SU-DHL-6 (cell line): Measurements from ENCODE around the gene SLC38A10.

Experiments
- H2AFZ ChIP-seq: fragments of 200-600 bp; sonication (generic); 2 replicates; pipeline ENCODE4 v1.6.1; 2014; ENCODE audit warnings: low read depth, mild to moderate bottlenecking, moderate library complexity, mixed read lengths, antibody characterized with exemption, low read length; ENCODE audit not compliant: severe bottlenecking
- H3F3A ChIP-seq: fragments of 200-600 bp; shearing (Covaris generic); 2 replicates; pipeline ENCODE4 v1.6.0; 2016; ENCODE audit warnings: antibody characterized with exemption, mild to moderate bottlenecking; ENCODE audit not compliant: insufficient read depth
- H3K27ac ChIP-seq: fragments of 200-600 bp; sonication (generic); 2 replicates; pipeline ENCODE4 v1.5.1; 2016; ENCODE audit warnings: low read depth, mild to moderate bottlenecking, low read length, moderate library complexity, mixed read lengths
- H3K27me3 ChIP-seq: fragments of 200-600 bp; sonication (generic), shearing (Covaris generic); 2 replicates; pipeline ENCODE4 v1.6.0; 2014; ENCODE audit warnings: mild to moderate bottlenecking, low read length
- H3K36me3 ChIP-seq: fragments of 200-600 bp; sonication (generic); 2 replicates; pipeline ENCODE4 v1.6.1; 2014; ENCODE audit warnings: mild to moderate bottlenecking, low read length, mixed read lengths
- H3K4me2 ChIP-seq: fragments of 300-600, 200-600 bp; shearing (Covaris generic), sonication (generic); 2 replicates; pipeline ENCODE4 v1.6.0; 2014; ENCODE audit warnings: low read length, low read depth, mild to moderate bottlenecking; ENCODE audit not compliant: poor library complexity, severe bottlenecking
- H3K4me3 ChIP-seq: fragments of 200-600 bp; sonication (generic); 2 replicates; pipeline ENCODE4 v1.5.1; 2014; ENCODE audit warnings: antibody characterized with exemption, low read length, mild to moderate bottlenecking, mixed read lengths; ENCODE audit not compliant: insufficient read depth, poor library complexity, severe bottlenecking
- H3K79me2 ChIP-seq: fragments of 200-600 bp; sonication (generic); 2 replicates; pipeline ENCODE4 v1.6.1; 2014; ENCODE audit warnings: mild to moderate bottlenecking, low read length, moderate library complexity; ENCODE audit not compliant: insufficient read depth
- H3K9ac ChIP-seq: fragments of 200-600 bp; sonication (generic); 2 replicates; pipeline ENCODE4 v1.7.0; 2014; ENCODE audit warnings: mild to moderate bottlenecking, low read length
- H3K9me2 ChIP-seq: fragments of 200-600 bp; sonication (generic); replicated peaks from 2 replicates; pipeline ENCODE4 v1.6.1; 2014; ENCODE audit warnings: low read length; ENCODE audit not compliant: insufficient read depth
- H3K9me3 ChIP-seq: fragments of 200-600 bp; sonication (generic); 2 replicates; pipeline ENCODE4 v1.6.1; 2014; ENCODE audit warnings: low read length, mixed read lengths; ENCODE audit not compliant: insufficient read depth
- H4K20me1 ChIP-seq: fragments of 200-600 bp; sonication (generic); 2 replicates; pipeline ENCODE4 v1.6.1; 2014; ENCODE audit warnings: low read depth, mild to moderate bottlenecking, antibody characterized with exemption, low read length, moderate library complexity, mixed read lengths
- CTCF ChIP-seq: fragments of 200-600 bp; sonication (generic); IDR thresholded peaks from one replicate; pipeline ENCODE4 v1.5.1; 2017; ENCODE audit warnings: antibody characterized with exemption, mild to moderate bottlenecking, low read length, moderate library complexity; ENCODE audit not compliant: insufficient read depth, poor library complexity, severe bottlenecking
- EZH2phosphoT487 ChIP-seq: fragments of 200-600 bp; sonication (generic), shearing (Covaris generic); conservative IDR thresholded peaks from 2 replicates; pipeline ENCODE4 v1.6.1; 2018; ENCODE audit warnings: mild to moderate bottlenecking, antibody characterized with exemption, low read length, moderate library complexity, mixed read lengths

Gene SLC38A10

GRCh38 chr17:81247339-81247990 lies 47.6 kb downstream of the SLC38A10 start:
- Histone ChIP-seq H3K36me3 (no peaks in the 10 kb centered on the region), H4K20me1 (no peaks in the 10 kb centered on the region)

DNA sequence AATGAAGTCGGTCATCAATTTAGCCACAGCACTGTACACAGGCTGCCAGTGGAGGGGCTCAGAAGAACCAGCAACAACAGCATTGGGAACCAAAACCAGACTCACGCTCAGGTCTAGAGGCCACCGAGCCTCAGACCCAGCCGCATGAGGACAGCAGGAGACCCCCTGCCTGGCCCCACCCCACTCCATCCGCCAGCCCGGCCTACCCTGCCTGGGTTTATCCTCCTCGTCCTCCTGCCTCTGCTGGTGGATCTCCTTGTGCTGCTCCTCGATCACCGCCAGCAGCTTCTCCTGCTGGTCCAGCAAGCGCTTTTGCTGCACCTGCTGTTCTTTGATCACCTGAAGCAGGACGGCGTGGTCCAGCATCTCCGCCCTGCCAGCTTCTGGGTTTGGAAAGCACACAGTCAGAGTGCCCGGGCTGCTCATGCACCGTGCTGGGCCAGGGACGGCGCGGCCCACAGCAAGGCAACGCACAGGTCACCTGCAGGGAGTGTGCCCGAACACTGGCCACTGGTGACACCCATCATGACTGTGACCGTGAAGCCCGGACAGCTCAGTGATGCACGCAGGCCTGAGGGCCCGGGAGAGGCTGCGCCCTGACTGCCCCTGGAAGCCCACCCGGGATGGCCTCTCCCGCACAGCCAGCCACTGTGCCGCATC lies 48.3 kb downstream of the SLC38A10 start:
- H3K9me3 ChIP-seq = no peaks in the 10 kb centered on the region
- H3K79me2 ChIP-seq = no peaks in the 10 kb centered on the region
- no peak overlapping the region for H2AFZ ChIP-seq
- H3K27ac ChIP-seq = no peak overlapping the region
- H3K4me2 ChIP-seq = no peak overlapping the region
- H3K9me2 ChIP-seq = no peaks in the 10 kb centered on the region
- no peaks in the 10 kb centered on the region for H3K27me3 ChIP-seq
- H3F3A ChIP-seq = no peaks in the 10 kb centered on the region
- no peak overlapping the region for H3K9ac ChIP-seq
- H3K36me3 ChIP-seq = no peaks in the 10 kb centered on the region
- H3K4me3 ChIP-seq = no peak overlapping the region
- H4K20me1 ChIP-seq = no peaks in the 10 kb centered on the region
- no peak for TF ChIP-seq CTCF
- TF ChIP-seq EZH2phosphoT487 = no peak

More at GRCh38 chr17:81247339-81247990, 47.6 kb downstream of the SLC38A10 start:
- Histone ChIP-seq H3K4me3 (no peak overlapping the region), H3K79me2 (no peaks in the 10 kb centered on the region), H3K9me3 (no peaks in the 10 kb centered on the region), H3K27ac (no peak overlapping the region), H2AFZ (no peak overlapping the region), H3K9me2 (no peaks in the 10 kb centered on the region), H3K4me2 (no peak overlapping the region), H3K9ac (no peak overlapping the region), H3K27me3 (no peaks in the 10 kb centered on the region), H3F3A (no peaks in the 10 kb centered on the region)
- no peak for TF ChIP-seq EZH2phosphoT487
- no peak for TF ChIP-seq CTCF

GRCh38 chr17:81246343-81246670 lies 48.8 kb downstream of the SLC38A10 start:
- no peak for TF ChIP-seq CTCF
- no peak for TF ChIP-seq EZH2phosphoT487
- H4K20me1 ChIP-seq = no peaks in the 10 kb centered on the region
- no peaks in the 10 kb centered on the region for H3K36me3 ChIP-seq
- H3K4me3 ChIP-seq = no peak overlapping the region
- H3K9me2 ChIP-seq = no peaks in the 10 kb centered on the region
- 0 out of 2 replicates have a peak, but pooled peaks cover under 1% of the 10 kb centered on the region for H3F3A ChIP-seq
- no peaks in the 10 kb centered on the region for H3K9me3 ChIP-seq
- H3K9ac ChIP-seq = no peak overlapping the region
- H3K79me2 ChIP-seq = no peaks in the 10 kb centered on the region
- no peaks in the 10 kb centered on the region for H3K27me3 ChIP-seq
- H3K4me2 ChIP-seq = no peak overlapping the region
- H2AFZ ChIP-seq = no peak overlapping the region
- H3K27ac ChIP-seq = no peak overlapping the region
